HG02852 (cell line): ENCODE measurements around the gene DACH2.

ENCODE experiments used
- ATAC-seq: cut with Tn5 transposase; IDR thresholded peaks from one replicate; pipeline ENCODE4 v1.9.1; 2021; ENCODE audit warnings: mild to moderate bottlenecking, moderate library complexity; ENCODE audit not compliant: unreplicated experiment

DACH2 gene

DNA sequence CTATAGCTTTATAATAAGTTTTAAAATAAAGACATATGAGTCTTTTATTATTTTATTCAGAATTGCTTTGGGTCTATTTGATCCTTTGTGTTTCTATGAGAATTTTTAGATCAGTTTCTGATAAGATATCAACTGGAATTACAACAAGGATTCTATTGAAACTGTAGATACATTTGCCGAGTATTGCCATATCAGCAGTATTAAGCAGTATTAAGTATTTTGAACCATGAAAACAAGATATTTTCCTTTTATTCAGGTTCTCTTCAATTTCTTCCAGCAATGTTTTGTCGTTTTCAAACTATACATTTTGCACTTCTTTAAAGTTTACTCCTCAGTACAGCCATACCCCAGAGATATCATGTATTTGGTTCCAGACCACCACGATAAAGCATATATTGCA, 598.8 kb downstream of the DACH2 start:
- no peak for ATAC-seq

- no peak for ATAC-seq
These were observed 657.0 kb downstream of the DACH2 start for GRCh38 chrX:86805241-86805640.

DNA sequence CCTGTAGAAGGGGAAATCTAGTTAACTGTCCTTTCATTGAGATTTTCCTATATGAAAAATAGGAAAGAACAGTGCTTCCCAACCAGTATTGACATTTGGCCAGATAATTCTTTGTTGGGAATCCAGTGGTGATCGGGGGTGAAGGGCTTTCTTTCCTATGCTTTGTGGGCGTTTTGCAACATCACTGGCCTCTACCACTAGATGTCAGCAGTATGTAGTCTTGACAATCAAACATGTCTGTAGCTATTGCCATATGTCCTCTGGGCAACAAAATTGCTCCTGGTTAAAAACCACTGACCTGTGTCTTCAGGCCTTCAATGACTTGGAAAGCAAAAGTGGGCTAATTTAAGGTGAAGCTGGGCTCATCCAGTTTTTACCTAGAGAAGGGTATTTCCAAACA, 658.5 kb downstream of the DACH2 start:
- no peak for ATAC-seq

- no peak for ATAC-seq
These were observed 661.4 kb downstream of the DACH2 start for GRCh38 chrX:86809651-86810050.

DNA sequence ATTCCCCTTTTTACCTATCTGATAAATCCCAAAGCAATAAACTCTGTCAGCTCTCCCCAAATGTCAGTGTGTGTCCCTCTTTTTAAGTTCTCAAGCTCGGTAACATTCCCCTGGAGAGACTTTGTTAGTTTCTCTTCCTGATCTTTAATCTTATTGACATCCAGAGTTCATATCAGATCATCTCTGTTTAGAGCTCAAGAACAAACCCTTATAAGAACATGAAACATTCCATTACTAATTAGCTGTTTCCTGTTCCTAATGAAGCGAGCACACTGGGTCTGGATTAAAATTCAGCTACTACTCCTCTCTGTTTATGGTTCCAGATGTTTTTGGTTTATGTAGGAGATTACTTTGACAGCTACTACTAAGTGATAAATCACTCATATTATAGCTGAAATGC, 681.5 kb downstream of the DACH2 start:
- ATAC-seq: no peak

GRCh38 chrX:86830685-86831084, 682.4 kb downstream of the DACH2 start:
- no peak for ATAC-seq

GRCh38 chrX:86845101-86845500, 696.9 kb downstream of the DACH2 start:
- no peak for ATAC-seq
